HCT116 (cell line): Measurements from ENCODE around the gene GZF1. TPM values are rescaled to one million over a fixed set of nuclear protein-coding genes. Genes with fewer than 3 reads are reported as not detected.

Source experiments
- ATAC-seq: fragments of 200-7000 bp; cut with Tn5 transposase; 2 replicates; pipeline ENCODE4 v1.9.1; 2020; ENCODE audit warnings: mild to moderate bottlenecking, moderate library complexity
- BruUV-seq: library from RNA; stranded (reverse); fragments of 400-500 nt; replicated peaks from 2 replicates; lab custom pipeline; 2021; lab: Mats Ljungman, UMichigan
- CTCF ChIA-PET: fragments of 300-600 bp; sonication (Branson Sonifier 250); formaldehyde crosslinking; loops from one replicate; lab custom pipeline; 2021; ENCODE audit warnings: antibody characterized with exemption; lab: Charles Lee
- POLR2A ChIA-PET: fragments of 300-600, 350-600 bp; sonication (Branson Sonifier 250); formaldehyde crosslinking; loops from one replicate; lab custom pipeline; 2021; ENCODE audit warnings: antibody characterized with exemption; lab: Charles Lee
- RAD21 ChIA-PET, 2 experiments: fragments of 300-600 bp; sonication (Branson Sonifier 250); formaldehyde crosslinking; loops; one replicate each; lab custom pipeline; 2023; ENCODE audit warnings: low total read pairs in 2 of 2; ENCODE audit not compliant: uncharacterized antibody in 2 of 2, unreplicated experiment in 2 of 2, low non-redundant PET in 1 of 2; lab: Charles Lee
- DNase-seq: peaks from one replicate; pipeline ENCODE4 v3.0.0-alpha.2; 2010; ENCODE audit warnings: low read depth, low spot score
- H2AFZ ChIP-seq: fragments of 200-600 bp; shearing (Covaris generic), sonication (generic); 2 replicates; pipeline ENCODE4 v1.6.1; 2017; ENCODE audit warnings: low read depth, mixed run types, mixed read lengths, antibody characterized with exemption, low read length; ENCODE audit not compliant: poor library complexity, severe bottlenecking
- H3K27ac ChIP-seq: 2 replicates; pipeline ENCODE4 v1.5.1; 2012; ENCODE audit warnings: low read depth, low read length
- H3K27me3 ChIP-seq: fragments of 200-600 bp; sonication (generic); 2 replicates; pipeline ENCODE4 v1.6.1; 2016; ENCODE audit warnings: mixed run types, low read length, mixed read lengths; ENCODE audit not compliant: insufficient read depth
- H3K36me3 ChIP-seq, 2 experiments: fragments of 200-500 bp in 1 of 2; fragments of 200-600 bp in 1 of 2; sonication (Bioruptor generic) in 1 of 2; sonication (generic) in 1 of 2; 2 replicates each; pipeline versions ENCODE4 v1.5.1 to v1.6.1; 2014 to 2016; ENCODE audit warnings: low read length in 2 of 2, inconsistent platforms in 1 of 2, mixed read lengths in 1 of 2, mixed run types in 1 of 2; ENCODE audit not compliant: insufficient read depth in 2 of 2, control insufficient read depth in 1 of 2
- H3K4me1 ChIP-seq, 2 experiments: fragments of 200-600 bp in 1 of 2; sonication (generic) in 1 of 2; 2 replicates each; pipeline versions ENCODE4 v1.5.1 to v1.6.1; 2012 to 2017; ENCODE audit warnings: low read length in 2 of 2, inconsistent platforms in 1 of 2, mild to moderate bottlenecking in 1 of 2, mixed read lengths in 1 of 2, mixed run types in 1 of 2, moderate library complexity in 1 of 2; ENCODE audit not compliant: insufficient read depth in 2 of 2, control insufficient read depth in 1 of 2
- H3K4me2 ChIP-seq: fragments of 200-600 bp; sonication (generic); 2 replicates; pipeline ENCODE4 v1.6.1; 2017; ENCODE audit warnings: mixed run types, low read length, mixed read lengths
- H3K4me3 ChIP-seq, 2 experiments: fragments of 200-600 bp in 1 of 2; sonication (generic) in 1 of 2; replicated peaks in 1 of 2; 2 replicates each; pipeline ENCODE4 v1.5.1; 2011 to 2016; ENCODE audit warnings: low read length in 2 of 2, control low read depth in 1 of 2, low read depth in 1 of 2, mild to moderate bottlenecking in 1 of 2, mixed read lengths in 1 of 2, mixed run types in 1 of 2
- H3K79me2 ChIP-seq: fragments of 200-600 bp; sonication (generic); 2 replicates; pipeline ENCODE4 v1.6.1; 2017; ENCODE audit warnings: mild to moderate bottlenecking, mixed run types, low read length, moderate library complexity, mixed read lengths; ENCODE audit not compliant: insufficient read depth
- H3K9ac ChIP-seq: fragments of 200-600 bp; sonication (generic); 2 replicates; pipeline ENCODE4 v1.6.1; 2016; ENCODE audit warnings: low read length, mixed read lengths
- H3K9me2 ChIP-seq: fragments of 200-600 bp; sonication (generic), shearing (Covaris generic); 2 replicates; pipeline ENCODE4 v1.6.1; 2017; ENCODE audit warnings: mixed run types, mild to moderate bottlenecking, moderate library complexity; ENCODE audit not compliant: insufficient read depth
- H3K9me3 ChIP-seq, 2 experiments: fragments of 200-500 bp in 1 of 2; fragments of 200-600 bp in 1 of 2; sonication (Bioruptor generic) in 1 of 2; sonication (generic) in 1 of 2; 2 replicates each; pipeline ENCODE4 v1.6.1; 2014 to 2017; ENCODE audit warnings: low read length in 2 of 2, mixed read lengths in 2 of 2, inconsistent platforms in 1 of 2, low read depth in 1 of 2, mild to moderate bottlenecking in 1 of 2, mixed run types in 1 of 2, moderate library complexity in 1 of 2; ENCODE audit not compliant: control insufficient read depth in 1 of 2, insufficient read depth in 1 of 2
- H4K20me1 ChIP-seq: fragments of 200-600 bp; sonication (generic), shearing (Covaris generic); 2 replicates; pipeline ENCODE4 v1.6.1; 2017; ENCODE audit warnings: mixed run types, mild to moderate bottlenecking, moderate library complexity; ENCODE audit not compliant: insufficient read depth
- CBX3 ChIP-seq: IDR thresholded peaks from 2 replicates; pipeline ENCODE4 v1.6.1; 2012; ENCODE audit warnings: low read depth
- CEBPB ChIP-seq: IDR thresholded peaks from 2 replicates; pipeline ENCODE4 v1.6.1; 2012; ENCODE audit warnings: low read depth
- EGR1 ChIP-seq: IDR thresholded peaks from 2 replicates; pipeline ENCODE4 v1.6.1; 2012; ENCODE audit warnings: low read depth
- ELF1 ChIP-seq: IDR thresholded peaks from 2 replicates; pipeline ENCODE4 v1.6.1; 2012; ENCODE audit warnings: low read depth, borderline replicate concordance
- EZH2 ChIP-seq: fragments of 200-600 bp; sonication (generic); IDR thresholded peaks from 2 replicates; pipeline ENCODE4 v1.6.1; 2017; ENCODE audit warnings: antibody characterized with exemption, mixed run types
- EZH2phosphoT487 ChIP-seq: fragments of 200-600 bp; IDR thresholded peaks from 2 replicates; pipeline ENCODE4 v1.6.1; 2018; ENCODE audit warnings: antibody characterized with exemption, borderline replicate concordance
- JUND ChIP-seq: IDR thresholded peaks from 2 replicates; pipeline ENCODE4 v1.6.1; 2012
- POLR2A ChIP-seq: IDR thresholded peaks from 2 replicates; pipeline ENCODE4 v1.7.0; 2011; ENCODE audit warnings: borderline replicate concordance; ENCODE audit not compliant: insufficient read depth, insufficient read length; ENCODE audit errors: extremely low read depth
- RAD21 ChIP-seq: IDR thresholded peaks from 2 replicates; pipeline ENCODE4 v1.6.1; 2012; ENCODE audit warnings: low read depth, mild to moderate bottlenecking
- SIN3A ChIP-seq: IDR thresholded peaks from 2 replicates; pipeline ENCODE4 v1.6.1; 2012; ENCODE audit warnings: low read depth
- SP1 ChIP-seq: IDR thresholded peaks from 2 replicates; pipeline ENCODE4 v1.6.1; 2012; ENCODE audit warnings: low read depth
- SRF ChIP-seq: IDR thresholded peaks from 2 replicates; pipeline ENCODE4 v1.6.1; 2012; ENCODE audit warnings: low read depth
- TCF7L2 ChIP-seq: IDR thresholded peaks from 2 replicates; pipeline ENCODE4 v1.7.0; 2011; ENCODE audit warnings: borderline replicate concordance, inconsistent platforms; ENCODE audit not compliant: insufficient read depth, insufficient read length; ENCODE audit errors: extremely low read depth
- ZBTB33 ChIP-seq: IDR thresholded peaks from 2 replicates; pipeline ENCODE4 v1.6.1; 2011; ENCODE audit warnings: mild to moderate bottlenecking, low read length, moderate library complexity; ENCODE audit not compliant: insufficient replicate concordance; ENCODE audit errors: extremely low read depth
- ZFX ChIP-seq: fragments of 450-650 bp; IDR thresholded peaks from 2 replicates; pipeline ENCODE4 v1.6.1; 2017
- ZNF274 ChIP-seq: fragments of 200-500 bp; sonication (Bioruptor generic); IDR thresholded peaks from 2 replicates; pipeline ENCODE4 v1.6.1; 2014; ENCODE audit warnings: mild to moderate bottlenecking, low read depth, low read length, inconsistent platforms
- intact Hi-C: fragments of 100-400 bp; cut with micrococcal nuclease; formaldehyde crosslinking; loops from 2 replicates; pipeline ENCODE4 v1.10.0; 2022
- total RNA-seq: library from RNA; stranded (reverse); gene quantifications from one replicate; pipeline ENCODE4 v1.2.1, GENCODE V29; 2021; ENCODE audit not compliant: unreplicated experiment
- TF ChIP-seq, protein P1 (sequence below): IDR thresholded peaks from 2 replicates; pipeline ENCODE4 v1.6.1; 2012; ENCODE audit warnings: low read depth
- TF ChIP-seq, protein P2 (sequence below): IDR thresholded peaks from 2 replicates; pipeline ENCODE4 v1.6.1; 2012
- TF ChIP-seq, protein P3 (sequence below): IDR thresholded peaks from 2 replicates; pipeline ENCODE4 v1.6.1; 2012

The GZF1 gene
- total RNA-seq, 1 experiment from 2014 or later: 10.4 TPM

DNA sequence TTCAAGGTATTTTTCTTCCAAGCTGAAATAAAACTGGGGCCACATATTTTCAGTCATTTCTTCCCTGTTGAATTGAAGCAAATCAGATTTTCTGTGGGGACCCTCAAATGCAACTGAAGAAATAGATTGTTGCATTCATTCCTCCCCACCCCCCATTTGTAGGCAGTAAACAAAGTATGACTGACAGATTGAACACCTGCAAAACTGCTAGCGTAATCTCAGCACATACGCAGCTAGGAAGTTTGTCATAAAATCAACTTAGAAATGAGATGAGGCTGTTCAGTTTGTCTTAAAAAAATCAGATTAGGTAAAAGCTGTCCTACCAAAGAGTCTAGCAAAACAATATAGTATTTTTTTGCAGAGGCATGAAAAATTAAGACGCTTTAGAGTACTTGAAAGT, 8.9 kb downstream of the GZF1 start:
- H3K9ac ChIP-seq: no peak overlapping the region
- peaks cover 0 to 5% of the 10 kb centered on the region in 2 experiments; a peak in 1 of 4 replicates for H3K4me1 ChIP-seq
- peaks cover 31 to 46% of the 10 kb centered on the region in 2 experiments; a peak in 3 of 4 replicates for H3K36me3 ChIP-seq
- POLR2A ChIA-PET: no interaction called here
- peaks cover 26% of the 10 kb centered on the region for H3K79me2 ChIP-seq
- no peaks in the 10 kb centered on the region; the same call in 1 of the 2 replicates for H4K20me1 ChIP-seq
- no TSS peak for BruUV-seq
- RAD21 ChIA-PET: no interaction called here
- H3K27me3 ChIP-seq: no peaks in the 10 kb centered on the region
- no peaks in the 10 kb centered on the region for H3K9me2 ChIP-seq
- TF ChIP-seq CBX3 (no peak), ZFX (no peak), SRF (no peak), SP1 (no peak), RAD21 (no peak), EGR1 (no peak), ZNF274 (no peak), SIN3A (no peak), ZBTB33 (no peak), POLR2A (no peak), TCF7L2 (no peak), JUND (no peak), CEBPB (no peak), ELF1 (no peak), EZH2 (no peak), EZH2phosphoT487 (no peak)
- TF ChIP-seq, protein P1, sequence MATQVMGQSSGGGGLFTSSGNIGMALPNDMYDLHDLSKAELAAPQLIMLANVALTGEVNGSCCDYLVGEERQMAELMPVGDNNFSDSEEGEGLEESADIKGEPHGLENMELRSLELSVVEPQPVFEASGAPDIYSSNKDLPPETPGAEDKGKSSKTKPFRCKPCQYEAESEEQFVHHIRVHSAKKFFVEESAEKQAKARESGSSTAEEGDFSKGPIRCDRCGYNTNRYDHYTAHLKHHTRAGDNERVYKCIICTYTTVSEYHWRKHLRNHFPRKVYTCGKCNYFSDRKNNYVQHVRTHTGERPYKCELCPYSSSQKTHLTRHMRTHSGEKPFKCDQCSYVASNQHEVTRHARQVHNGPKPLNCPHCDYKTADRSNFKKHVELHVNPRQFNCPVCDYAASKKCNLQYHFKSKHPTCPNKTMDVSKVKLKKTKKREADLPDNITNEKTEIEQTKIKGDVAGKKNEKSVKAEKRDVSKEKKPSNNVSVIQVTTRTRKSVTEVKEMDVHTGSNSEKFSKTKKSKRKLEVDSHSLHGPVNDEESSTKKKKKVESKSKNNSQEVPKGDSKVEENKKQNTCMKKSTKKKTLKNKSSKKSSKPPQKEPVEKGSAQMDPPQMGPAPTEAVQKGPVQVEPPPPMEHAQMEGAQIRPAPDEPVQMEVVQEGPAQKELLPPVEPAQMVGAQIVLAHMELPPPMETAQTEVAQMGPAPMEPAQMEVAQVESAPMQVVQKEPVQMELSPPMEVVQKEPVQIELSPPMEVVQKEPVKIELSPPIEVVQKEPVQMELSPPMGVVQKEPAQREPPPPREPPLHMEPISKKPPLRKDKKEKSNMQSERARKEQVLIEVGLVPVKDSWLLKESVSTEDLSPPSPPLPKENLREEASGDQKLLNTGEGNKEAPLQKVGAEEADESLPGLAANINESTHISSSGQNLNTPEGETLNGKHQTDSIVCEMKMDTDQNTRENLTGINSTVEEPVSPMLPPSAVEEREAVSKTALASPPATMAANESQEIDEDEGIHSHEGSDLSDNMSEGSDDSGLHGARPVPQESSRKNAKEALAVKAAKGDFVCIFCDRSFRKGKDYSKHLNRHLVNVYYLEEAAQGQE: no peak
- TF ChIP-seq, protein P2, sequence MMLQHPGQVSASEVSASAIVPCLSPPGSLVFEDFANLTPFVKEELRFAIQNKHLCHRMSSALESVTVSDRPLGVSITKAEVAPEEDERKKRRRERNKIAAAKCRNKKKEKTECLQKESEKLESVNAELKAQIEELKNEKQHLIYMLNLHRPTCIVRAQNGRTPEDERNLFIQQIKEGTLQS: no peak
- TF ChIP-seq, protein P3, sequence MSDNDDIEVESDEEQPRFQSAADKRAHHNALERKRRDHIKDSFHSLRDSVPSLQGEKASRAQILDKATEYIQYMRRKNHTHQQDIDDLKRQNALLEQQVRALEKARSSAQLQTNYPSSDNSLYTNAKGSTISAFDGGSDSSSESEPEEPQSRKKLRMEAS: no peak
- TF ChIP-seq, all 23 proteins: peak for 0
- Histone ChIP-seq H2AFZ (no peak overlapping the region), H3K27ac (no peak overlapping the region), H3K4me2 (no peak overlapping the region), H3K9me3 (no peaks in the 10 kb centered on the region), H3K4me3 (no peak overlapping the region)
- intact Hi-C loops: no loop called here
- DNase-seq (no peak), ATAC-seq (no peak)
- CTCF ChIA-PET: no interaction called here
